MCF 10A (cell line): ENCODE measurements around the gene LRP8. TPM values are rescaled to one million over a fixed set of nuclear protein-coding genes. Genes with fewer than 3 reads are reported as not detected.

Experiments
- BruUV-seq: library from RNA; stranded (reverse); fragments of 400-500 nt; replicated peaks from 2 replicates; lab custom pipeline; 2021; lab: Mats Ljungman, UMichigan
- CTCF ChIA-PET: fragments of 300-600 bp; sonication (Branson Sonifier 250); formaldehyde crosslinking; extraction: SDS; loops from one replicate; lab custom pipeline; 2021; ENCODE audit warnings: antibody characterized with exemption, inconsistent platforms; lab: Yijun Ruan, JAX
- POLR2A ChIA-PET: fragments of 300-600, 350-650 bp; sonication (Branson Sonifier 250); formaldehyde crosslinking; extraction: SDS; loops from one replicate; lab custom pipeline; 2020; ENCODE audit warnings: antibody characterized with exemption, inconsistent platforms; lab: Yijun Ruan, JAX
- DNase-seq: peaks from one replicate; pipeline ENCODE4 v3.0.0-alpha.2; 2018; ENCODE audit not compliant: unreplicated experiment
- H3K27ac Mint-ChIP-seq: one replicate; pipeline ENCODE4 v1.8.0; 2022; ENCODE audit warnings: mild to moderate bottlenecking, low read depth, mixed read lengths; ENCODE audit not compliant: unreplicated experiment
- H3K27me3 Mint-ChIP-seq: one replicate; pipeline ENCODE4 v1.8.0; 2022; ENCODE audit warnings: mixed read lengths; ENCODE audit not compliant: insufficient read depth, unreplicated experiment
- H3K36me3 Mint-ChIP-seq: one replicate; pipeline ENCODE4 v1.8.0; 2022; ENCODE audit warnings: mild to moderate bottlenecking, moderate library complexity, mixed read lengths; ENCODE audit not compliant: insufficient read depth, unreplicated experiment
- H3K4me1 Mint-ChIP-seq: one replicate; pipeline ENCODE4 v1.8.0; 2022; ENCODE audit warnings: mixed read lengths; ENCODE audit not compliant: insufficient read depth, unreplicated experiment
- H3K4me3 Mint-ChIP-seq: one replicate; pipeline ENCODE4 v1.8.0; 2022; ENCODE audit warnings: mild to moderate bottlenecking, moderate library complexity, mixed read lengths; ENCODE audit not compliant: unreplicated experiment
- H3K9me3 Mint-ChIP-seq: one replicate; pipeline ENCODE4 v1.8.0; 2022; ENCODE audit warnings: mixed read lengths; ENCODE audit not compliant: unreplicated experiment
- CTCF ChIP-seq: fragments of 200-600 bp; IDR thresholded peaks from one replicate; pipeline ENCODE4 v1.8.0; 2022; ENCODE audit warnings: antibody characterized with exemption, mild to moderate bottlenecking; ENCODE audit not compliant: unreplicated experiment
- intact Hi-C: fragments of 100-400 bp; cut with micrococcal nuclease; formaldehyde crosslinking; loops from 2 replicates; pipeline ENCODE4 v1.14.1; 2022
- total RNA-seq: library from RNA; stranded (reverse); gene quantifications from 2 replicates; pipeline ENCODE4 v1.2.3, GENCODE V29; 2022

The LRP8 gene
- total RNA-seq, 1 experiment from 2014 or later: 21.8 TPM

- Mint-ChIP-seq H3K27me3 (no peaks in the 10 kb centered on the region), H3K27ac (no peak overlapping the region), H3K4me1 (peaks cover 6% of the 10 kb centered on the region), H3K36me3 (peaks cover 4% of the 10 kb centered on the region), H3K4me3 (no peak overlapping the region), H3K9me3 (no peaks in the 10 kb centered on the region)
- TF ChIP-seq CTCF: no peak
- CTCF ChIA-PET: no interaction called here
- POLR2A ChIA-PET: no interaction called here
- DNase-seq: no peak
- intact Hi-C loops: no loop called here
- no TSS peak for BruUV-seq
Measured at GRCh38 chr1:53313556-53313955, 14.3 kb downstream of the LRP8 start.

GRCh38 chr1:53311702-53312305 is 16.1 kb downstream of the LRP8 start:
- CTCF ChIA-PET: interaction anchor here (0.7 kb wide), 1 partner anchor 72 kb away, joined by 4 read pairs; no protein-coding TSS in a partner anchor
- Mint-ChIP-seq H3K27ac (peak overlapping the region; percentile 51), H3K4me3 (no peak overlapping the region), H3K36me3 (peaks cover 8% of the 10 kb centered on the region), H3K4me1 (peaks cover 6% of the 10 kb centered on the region), H3K27me3 (no peaks in the 10 kb centered on the region), H3K9me3 (no peaks in the 10 kb centered on the region)
- no peak for TF ChIP-seq CTCF
- DNase-seq: no peak
- no TSS peak for BruUV-seq
- POLR2A ChIA-PET: interaction anchor here (1.2 kb wide), 1 partner anchor 21 kb away, joined by 3 read pairs; no protein-coding TSS in a partner anchor
- intact Hi-C loops: no loop called here

- H3K27ac Mint-ChIP-seq: peak overlapping the region; percentile 51
- no TSS peak for BruUV-seq
- ChIA-PET POLR2A (interaction anchor here (1.2 kb wide), 1 partner anchor 22 kb away, joined by 3 read pairs; no protein-coding TSS in a partner anchor), CTCF (no interaction called here)
- H3K4me1 Mint-ChIP-seq: peaks cover 6% of the 10 kb centered on the region
- no peak for DNase-seq
- no peak overlapping the region for H3K4me3 Mint-ChIP-seq
- TF ChIP-seq CTCF: no peak
- H3K9me3 Mint-ChIP-seq: no peaks in the 10 kb centered on the region
- peaks cover 12% of the 10 kb centered on the region for H3K36me3 Mint-ChIP-seq
- intact Hi-C loops: no loop called here
- no peaks in the 10 kb centered on the region for H3K27me3 Mint-ChIP-seq
Measured at GRCh38 chr1:53310847-53311681, 16.8 kb downstream of the LRP8 start.

GRCh38 chr1:53309802-53310201 is 18.1 kb downstream of the LRP8 start:
- Mint-ChIP-seq H3K4me3 (no peak overlapping the region), H3K27me3 (no peaks in the 10 kb centered on the region), H3K27ac (no peak overlapping the region), H3K4me1 (peaks cover 6% of the 10 kb centered on the region), H3K9me3 (no peaks in the 10 kb centered on the region), H3K36me3 (peaks cover 12% of the 10 kb centered on the region)
- intact Hi-C loops: no loop called here
- CTCF ChIA-PET: no interaction called here
- POLR2A ChIA-PET: no interaction called here
- no peak for DNase-seq
- TF ChIP-seq CTCF: no peak
- no TSS peak for BruUV-seq
